Endothelial cell (in vitro differentiated cells): ENCODE results near the gene RABL6. TPM values are rescaled to one million over a fixed set of nuclear protein-coding genes. Genes with fewer than 3 reads are reported as not detected.

Source experiments
- DNase-seq: peaks from one replicate; pipeline ENCODE4 v3.0.0; 2021; ENCODE audit warnings: low spot score
- H3K27ac Mint-ChIP-seq: one replicate; pipeline ENCODE4 v1.8.0; 2021; ENCODE audit warnings: mixed read lengths, inconsistent platforms; ENCODE audit not compliant: unreplicated experiment
- H3K27me3 Mint-ChIP-seq: one replicate; pipeline ENCODE4 v1.8.0; 2021; ENCODE audit warnings: mild to moderate bottlenecking, moderate library complexity, mixed read lengths, inconsistent platforms; ENCODE audit not compliant: unreplicated experiment
- H3K36me3 Mint-ChIP-seq: one replicate; pipeline ENCODE4 v1.8.0; 2021; ENCODE audit warnings: mild to moderate bottlenecking, low read depth, mixed read lengths, inconsistent platforms; ENCODE audit not compliant: unreplicated experiment
- H3K4me1 Mint-ChIP-seq: one replicate; pipeline ENCODE4 v1.8.0; 2021; ENCODE audit warnings: mild to moderate bottlenecking, mixed read lengths, inconsistent platforms; ENCODE audit not compliant: unreplicated experiment
- H3K4me3 Mint-ChIP-seq: one replicate; pipeline ENCODE4 v1.8.0; 2021; ENCODE audit warnings: mild to moderate bottlenecking, mixed read lengths, inconsistent platforms; ENCODE audit not compliant: unreplicated experiment
- H3K9me3 Mint-ChIP-seq: one replicate; pipeline ENCODE4 v1.8.0; 2021; ENCODE audit warnings: mixed read lengths, inconsistent platforms; ENCODE audit not compliant: unreplicated experiment
- CTCF ChIP-seq: fragments of 200-600 bp; sonication (generic); IDR thresholded peaks from one replicate; pipeline ENCODE4 v1.5.0; 2021; ENCODE audit warnings: antibody characterized with exemption; ENCODE audit not compliant: unreplicated experiment
- total RNA-seq: library from RNA; stranded (reverse); fragmentation: NEBNext Ultra II Directional; extraction: Animal tissue kit (Norgen Biotek cat#: 25700); gene quantifications from one replicate; pipeline ENCODE4 v1.2.1, GENCODE V29; 2021; ENCODE audit not compliant: unreplicated experiment

RABL6 gene
- total RNA-seq, 1 donor from 2014 or later = 88.4 TPM

- H3K36me3 Mint-ChIP-seq = no peaks in the 10 kb centered on the region
- no peak overlapping the region for H3K4me3 Mint-ChIP-seq
- no peak overlapping the region for H3K27ac Mint-ChIP-seq
- H3K4me1 Mint-ChIP-seq = no peaks in the 10 kb centered on the region
- no peak for TF ChIP-seq CTCF
- DNase-seq = no peak
- H3K9me3 Mint-ChIP-seq = no peaks in the 10 kb centered on the region
- H3K27me3 Mint-ChIP-seq = peaks cover 4% of the 10 kb centered on the region
Observed at GRCh38 chr9:136857166-136857565, 49.4 kb downstream of the RABL6 start.

- no peak for TF ChIP-seq CTCF
- Mint-ChIP-seq H3K27ac (no peak overlapping the region), H3K4me3 (no peak overlapping the region), H3K9me3 (no peaks in the 10 kb centered on the region), H3K36me3 (no peaks in the 10 kb centered on the region), H3K27me3 (peaks cover 6% of the 10 kb centered on the region), H3K4me1 (no peaks in the 10 kb centered on the region)
- peak; percentile 8 for DNase-seq
Observed at GRCh38 chr9:136857581-136858412, 50.0 kb downstream of the RABL6 start.

GRCh38 chr9:136858452-136858843 is 50.7 kb downstream of the RABL6 start:
- no peak for TF ChIP-seq CTCF
- peaks cover 6% of the 10 kb centered on the region for H3K27me3 Mint-ChIP-seq
- H3K4me3 Mint-ChIP-seq = no peak overlapping the region
- H3K4me1 Mint-ChIP-seq = no peaks in the 10 kb centered on the region
- H3K27ac Mint-ChIP-seq = no peak overlapping the region
- H3K36me3 Mint-ChIP-seq = no peaks in the 10 kb centered on the region
- no peak for DNase-seq
- no peaks in the 10 kb centered on the region for H3K9me3 Mint-ChIP-seq

GRCh38 chr9:136858844-136859757 is 51.4 kb downstream of the RABL6 start:
- no peak for TF ChIP-seq CTCF
- H3K4me1 Mint-ChIP-seq = no peaks in the 10 kb centered on the region
- peaks cover 7% of the 10 kb centered on the region for H3K27me3 Mint-ChIP-seq
- H3K9me3 Mint-ChIP-seq = no peaks in the 10 kb centered on the region
- no peak overlapping the region for H3K4me3 Mint-ChIP-seq
- H3K27ac Mint-ChIP-seq = no peak overlapping the region
- peaks cover 5% of the 10 kb centered on the region for H3K36me3 Mint-ChIP-seq
- DNase-seq = no peak
